ENCODE data around the gene NUDT14. TPM values are rescaled to one million over a fixed set of nuclear protein-coding genes. Genes with fewer than 3 reads are reported as not detected.
A peak's percentile ranks its signal among the peaks of the same experiment; 100 is the strongest.

Gene NUDT14
- total and polyA plus RNA-seq, 2 donors from 2014 or later, result 48.6 to 59.1 TPM

- no peak for FAIRE-seq
- TF ChIP-seq, protein P1, sequence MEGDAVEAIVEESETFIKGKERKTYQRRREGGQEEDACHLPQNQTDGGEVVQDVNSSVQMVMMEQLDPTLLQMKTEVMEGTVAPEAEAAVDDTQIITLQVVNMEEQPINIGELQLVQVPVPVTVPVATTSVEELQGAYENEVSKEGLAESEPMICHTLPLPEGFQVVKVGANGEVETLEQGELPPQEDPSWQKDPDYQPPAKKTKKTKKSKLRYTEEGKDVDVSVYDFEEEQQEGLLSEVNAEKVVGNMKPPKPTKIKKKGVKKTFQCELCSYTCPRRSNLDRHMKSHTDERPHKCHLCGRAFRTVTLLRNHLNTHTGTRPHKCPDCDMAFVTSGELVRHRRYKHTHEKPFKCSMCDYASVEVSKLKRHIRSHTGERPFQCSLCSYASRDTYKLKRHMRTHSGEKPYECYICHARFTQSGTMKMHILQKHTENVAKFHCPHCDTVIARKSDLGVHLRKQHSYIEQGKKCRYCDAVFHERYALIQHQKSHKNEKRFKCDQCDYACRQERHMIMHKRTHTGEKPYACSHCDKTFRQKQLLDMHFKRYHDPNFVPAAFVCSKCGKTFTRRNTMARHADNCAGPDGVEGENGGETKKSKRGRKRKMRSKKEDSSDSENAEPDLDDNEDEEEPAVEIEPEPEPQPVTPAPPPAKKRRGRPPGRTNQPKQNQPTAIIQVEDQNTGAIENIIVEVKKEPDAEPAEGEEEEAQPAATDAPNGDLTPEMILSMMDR (IDR thresholded peaks at IDR 0.05; ENCODE audit: borderline replicate concordance, extremely low read depth, insufficient read depth), result no peak
- intact Hi-C loops (cut with DNase I), result no loop called here
Observed at GRCh38 chr14:105167303-105168092, 13.6 kb downstream of the NUDT14 start.

GRCh38 chr14:105166571-105167302 lies 14.4 kb downstream of the NUDT14 start:
- intact Hi-C loops (cut with DNase I), result no loop called here
- Histone ChIP-seq H3K27me3 (ENCODE audit: control insufficient read depth, insufficient read depth, low read length) (no peaks in the 10 kb centered on the region), H3K27ac (ENCODE audit: low read depth in 2 of 2, low read length in 2 of 2) (no peak overlapping the region), H3K9me3 (ENCODE audit: control insufficient read depth in 2 of 3, insufficient read depth in 1 of 3, low read length in 3 of 3) (no peaks in the 10 kb centered on the region), H3K9ac (ENCODE audit: low read length in 3 of 3) (no peak overlapping the region), H3K4me3 (ENCODE audit: low read length in 3 of 3) (no peak overlapping the region), H3K4me1 (ENCODE audit: control insufficient read depth in 2 of 3, insufficient read depth in 2 of 3, low read depth in 1 of 3, low read length in 3 of 3) (peaks cover 0 to 17% (median 0%) of the 10 kb centered on the region in 3 donors), H3K36me3 (ENCODE audit: control insufficient read depth in 2 of 3, insufficient read depth in 3 of 3, low read length in 3 of 3) (no peaks in the 10 kb centered on the region)
- no peak for DNase-seq
- no peak for FAIRE-seq
- TF ChIP-seq, protein P1 (IDR thresholded peaks at IDR 0.05; ENCODE audit: borderline replicate concordance, extremely low read depth, insufficient read depth), result no peak

More at GRCh38 chr14:105167303-105168092, 13.6 kb downstream of the NUDT14 start:
- Histone ChIP-seq H3K27ac (ENCODE audit: low read depth in 2 of 2, low read length in 2 of 2) (no peak overlapping the region), H3K36me3 (ENCODE audit: control insufficient read depth in 2 of 3, insufficient read depth in 3 of 3, low read length in 3 of 3) (no peaks in the 10 kb centered on the region), H3K4me1 (ENCODE audit: control insufficient read depth in 2 of 3, insufficient read depth in 2 of 3, low read depth in 1 of 3, low read length in 3 of 3) (peaks cover 0 to 17% (median 0%) of the 10 kb centered on the region in 3 donors), H3K9ac (ENCODE audit: low read length in 3 of 3) (no peak overlapping the region), H3K27me3 (ENCODE audit: control insufficient read depth, insufficient read depth, low read length) (no peaks in the 10 kb centered on the region), H3K4me3 (ENCODE audit: low read length in 3 of 3) (no peak overlapping the region), H3K9me3 (ENCODE audit: control insufficient read depth in 2 of 3, insufficient read depth in 1 of 3, low read length in 3 of 3) (no peaks in the 10 kb centered on the region)
- peak in 2 of 5 donors; percentile 32 to 57 for DNase-seq

- no peaks in the 10 kb centered on the region for H3K36me3 ChIP-seq (ENCODE audit: control insufficient read depth in 2 of 3, insufficient read depth in 3 of 3, low read length in 3 of 3)
- H3K9me3 ChIP-seq (ENCODE audit: control insufficient read depth in 2 of 3, insufficient read depth in 1 of 3, low read length in 3 of 3), result no peaks in the 10 kb centered on the region
- H3K4me3 ChIP-seq (ENCODE audit: low read length in 3 of 3), result no peak overlapping the region
- H3K27me3 ChIP-seq (ENCODE audit: control insufficient read depth, insufficient read depth, low read length), result no peaks in the 10 kb centered on the region
- FAIRE-seq (no peak), DNase-seq (no peak)
- H3K27ac ChIP-seq (ENCODE audit: low read depth in 2 of 2, low read length in 2 of 2), result no peak overlapping the region
- H3K4me1 ChIP-seq (ENCODE audit: control insufficient read depth in 2 of 3, insufficient read depth in 2 of 3, low read depth in 1 of 3, low read length in 3 of 3), result peaks cover 0 to 13% (median 0%) of the 10 kb centered on the region in 3 donors
- no peak overlapping the region for H3K9ac ChIP-seq (ENCODE audit: low read length in 3 of 3)
- intact Hi-C loops (cut with DNase I), result no loop called here
- TF ChIP-seq, protein P1 (IDR thresholded peaks at IDR 0.05; ENCODE audit: borderline replicate concordance, extremely low read depth, insufficient read depth), result no peak
Observed at GRCh38 chr14:105165761-105166485, 15.2 kb downstream of the NUDT14 start.

Data from kidney (tissue), 14 donors.